Stimulated activated CD4-positive, alpha-beta T cell treated with anti-CD3 and anti-CD28 coated beads, Interleukin-1b, Interleukin-23, amount 100 ng/mL, for 1 hour (primary cell): Measurements from ENCODE around the gene RABAC1.
"Not testable (repeated sequence)": the region's sequence is repeated elsewhere in the genome, so short reads cannot be mapped to it uniquely, and the experiment has no call there.

Experiments
- DNase-seq, 2 donors: peaks; one replicate each; pipeline ENCODE4 v3.0.0-alpha.2; 2020; ENCODE audit warnings: low read depth in 2 of 2

Gene RABAC1

GRCh38 chr19:41959056-41960053 is at the start of gene RABAC1:
TSS of gene RABAC1 (minus strand) at chr19:41959321. CDS start at chr19:41959292, 29 bp downstream.
- DNase-seq = peak; percentile 60 to 73

GRCh38 chr19:42006569-42006968 is 47.4 kb upstream of the RABAC1 start:
- DNase-seq = no peak

GRCh38 chr19:42005504-42005903 is 46.4 kb upstream of the RABAC1 start:
- DNase-seq = no peak

- no peak for DNase-seq
Observed at GRCh38 chr19:42003506-42004294, 44.6 kb upstream of the RABAC1 start.

GRCh38 chr19:41999878-42000208 is 40.7 kb upstream of the RABAC1 start:
- no peak for DNase-seq

- DNase-seq = no peak
Observed at GRCh38 chr19:41999071-41999877, 40.2 kb upstream of the RABAC1 start.

GRCh38 chr19:41998246-41999020 is 39.3 kb upstream of the RABAC1 start:
- no peak for DNase-seq

GRCh38 chr19:41997851-41998229 is 38.7 kb upstream of the RABAC1 start:
- no peak for DNase-seq

- DNase-seq = peak in 1 of 2 donors; percentile 22
Observed at GRCh38 chr19:41997121-41997850, 38.2 kb upstream of the RABAC1 start.

GRCh38 chr19:41995959-41996797 is 37.1 kb upstream of the RABAC1 start:
- DNase-seq = no peak

- no peak for DNase-seq
Observed at GRCh38 chr19:41994994-41995958, 36.2 kb upstream of the RABAC1 start.

- no peak for DNase-seq
Observed at GRCh38 chr19:41994521-41994971, 35.4 kb upstream of the RABAC1 start.

- peak in 1 of 2 donors; percentile 32 for DNase-seq
Observed at GRCh38 chr19:41993612-41994483, 34.7 kb upstream of the RABAC1 start, which contains the start of gene ATP1A3. TSS of gene ATP1A3 (minus strand) at chr19:41994230. CDS start at chr19:41994076, 154 bp downstream.

GRCh38 chr19:41991925-41992569 is 32.9 kb upstream of the RABAC1 start:
- not testable (repeated sequence) for DNase-seq

- DNase-seq = no peak
Observed at GRCh38 chr19:41991025-41991424, 31.9 kb upstream of the RABAC1 start.

GRCh38 chr19:41990615-41991014 is 31.5 kb upstream of the RABAC1 start:
- no peak for DNase-seq
